CD8-positive, alpha-beta memory T cell (primary cell): ENCODE data around the gene FBXO28. TPM values are rescaled to one million over a fixed set of nuclear protein-coding genes. Genes with fewer than 3 reads are reported as not detected.
A peak's percentile ranks its signal among the peaks of the same experiment; 100 is the strongest.

Source experiments
- CTCF ChIA-PET: fragments of 350-600 bp; sonication (Branson Sonifier 250); formaldehyde crosslinking; loops from one replicate; lab custom pipeline; 2021; ENCODE audit warnings: antibody characterized with exemption; lab: Charles Lee
- POLR2A ChIA-PET: fragments of 350-600 bp; sonication (Branson Sonifier 250); formaldehyde crosslinking; loops from one replicate; lab custom pipeline; 2021; ENCODE audit warnings: antibody characterized with exemption; lab: Charles Lee
- DNase-seq, 5 donors: peaks; one replicate each; pipeline versions ENCODE4 v3.0.0 to v3.0.0-alpha.2; 2020 to 2022; ENCODE audit warnings: mixed read lengths in 1 of 5
- H3K27ac ChIP-seq: one replicate; pipeline ENCODE4 v1.7.0; 2013; ENCODE audit warnings: low read depth, mild to moderate bottlenecking, low read length, moderate library complexity
- H3K27me3 ChIP-seq: 2 replicates; pipeline ENCODE4 v1.7.0; 2013; ENCODE audit warnings: low read length, mild to moderate bottlenecking; ENCODE audit not compliant: insufficient read depth, poor library complexity, severe bottlenecking
- H3K36me3 ChIP-seq: 2 replicates; pipeline ENCODE4 v1.7.0; 2013; ENCODE audit warnings: mild to moderate bottlenecking, low read length, moderate library complexity; ENCODE audit not compliant: insufficient read depth
- H3K4me1 ChIP-seq: 2 replicates; pipeline ENCODE4 v1.7.0; 2013; ENCODE audit warnings: mild to moderate bottlenecking, low read length, moderate library complexity; ENCODE audit not compliant: insufficient read depth
- H3K4me3 ChIP-seq: 2 replicates; pipeline ENCODE4 v1.7.0; 2013; ENCODE audit warnings: mild to moderate bottlenecking, low read length
- H3K9me3 ChIP-seq: 2 replicates; pipeline ENCODE4 v1.7.0; 2013; ENCODE audit warnings: mild to moderate bottlenecking, low read length
- H3K27ac Mint-ChIP-seq, 8 donors: one replicate each; pipeline ENCODE4 v1.8.0; 2020 to 2021; ENCODE audit warnings: mixed read lengths in 8 of 8, mild to moderate bottlenecking in 6 of 8, inconsistent platforms in 3 of 8, moderate library complexity in 3 of 8
- H3K27me3 Mint-ChIP-seq, 2 donors: one replicate each; pipeline ENCODE4 v1.8.0; 2020 to 2021; ENCODE audit warnings: mixed read lengths in 2 of 2, mild to moderate bottlenecking in 1 of 2, moderate library complexity in 1 of 2
- H3K36me3 Mint-ChIP-seq, 3 donors: one replicate each; pipeline ENCODE4 v1.8.0; 2020 to 2021; ENCODE audit warnings: mixed read lengths in 3 of 3, inconsistent platforms in 1 of 3, mild to moderate bottlenecking in 1 of 3
- H3K4me1 Mint-ChIP-seq, 3 donors: one replicate each; pipeline ENCODE4 v1.8.0; 2020 to 2021; ENCODE audit warnings: mixed read lengths in 3 of 3, inconsistent platforms in 1 of 3, mild to moderate bottlenecking in 1 of 3
- H3K4me3 Mint-ChIP-seq, 7 donors: one replicate each; pipeline ENCODE4 v1.8.0; 2020 to 2021; ENCODE audit warnings: mixed read lengths in 7 of 7, mild to moderate bottlenecking in 6 of 7, moderate library complexity in 4 of 7, inconsistent platforms in 2 of 7
- H3K9me3 Mint-ChIP-seq, 5 donors: one replicate each; pipeline ENCODE4 v1.8.0; 2020 to 2022; ENCODE audit warnings: mixed read lengths in 5 of 5, mild to moderate bottlenecking in 3 of 5, moderate library complexity in 2 of 5, inconsistent platforms in 1 of 5
- polyA plus RNA-seq: library from polyadenylated mRNA; unstranded; fragments of 300-500 nt; fragmentation: Illumina TruSeq; gene quantifications from one replicate; pipeline ENCODE4 v1.2.3, GENCODE V29; 2021
- total RNA-seq, 2 experiments: library from RNA; stranded (reverse); gene quantifications; one replicate each; pipeline ENCODE4 v1.2.3, GENCODE V29; 2021

The FBXO28 gene
- total and polyA plus RNA-seq, 3 experiments from 2014 or later = 16.8 to 32.2 (median 31.6) TPM

GRCh38 chr1:224137518-224137917, 23.6 kb downstream of the FBXO28 start:
- Mint-ChIP-seq H3K4me3 (no peak overlapping the region), H3K9me3 (no peaks in the 10 kb centered on the region), H3K27ac (no peak overlapping the region), H3K36me3 (peaks cover 0 to 68% (median 4%) of the 10 kb centered on the region in 3 donors), H3K27me3 (no peaks in the 10 kb centered on the region), H3K4me1 (no peaks in the 10 kb centered on the region)
- Histone ChIP-seq H3K4me3 (no peak overlapping the region), H3K9me3 (no peaks in the 10 kb centered on the region), H3K27ac (no peak overlapping the region), H3K36me3 (peaks cover 15% of the 10 kb centered on the region), H3K4me1 (no peaks in the 10 kb centered on the region), H3K27me3 (no peaks in the 10 kb centered on the region)
- ChIA-PET POLR2A (no interaction called here), CTCF (interaction anchor here (1.4 kb wide), 1 partner anchor 14 kb away, joined by 3 read pairs; no protein-coding TSS in a partner anchor)
- no peak for DNase-seq

GRCh38 chr1:224138198-224138597, 24.3 kb downstream of the FBXO28 start:
- ChIA-PET CTCF (no interaction called here), POLR2A (no interaction called here)
- no peak overlapping the region for H3K27ac Mint-ChIP-seq

GRCh38 chr1:224141693-224142092, 27.8 kb downstream of the FBXO28 start:
- peaks cover 0 to 2% (median 0%) of the 10 kb centered on the region in 3 donors for H3K4me1 Mint-ChIP-seq
- no peak for DNase-seq
- no peaks in the 10 kb centered on the region for H3K9me3 Mint-ChIP-seq
- H3K36me3 Mint-ChIP-seq = peaks cover 0 to 56% (median 6%) of the 10 kb centered on the region in 3 donors
- H3K4me1 ChIP-seq = no peaks in the 10 kb centered on the region
- H3K36me3 ChIP-seq = peaks cover 7% of the 10 kb centered on the region
- no peak overlapping the region for H3K4me3 Mint-ChIP-seq
- no peak overlapping the region for H3K4me3 ChIP-seq
- H3K27me3 Mint-ChIP-seq = no peaks in the 10 kb centered on the region
- no peaks in the 10 kb centered on the region for H3K9me3 ChIP-seq
- H3K27ac Mint-ChIP-seq = no peak overlapping the region
- H3K27me3 ChIP-seq = no peaks in the 10 kb centered on the region
- ChIA-PET CTCF (interaction anchor here (0.9 kb wide), 1 partner anchor 37 kb away, joined by 3 read pairs; no protein-coding TSS in a partner anchor), POLR2A (no interaction called here)
- H3K27ac ChIP-seq = no peak overlapping the region

More at GRCh38 chr1:224138198-224138597, 24.3 kb downstream of the FBXO28 start:
- H3K9me3 ChIP-seq = no peaks in the 10 kb centered on the region
- no peak overlapping the region for H3K4me3 ChIP-seq
- H3K36me3 ChIP-seq = peaks cover 8% of the 10 kb centered on the region
- Mint-ChIP-seq H3K36me3 (peaks cover 0 to 64% (median 4%) of the 10 kb centered on the region in 3 donors), H3K27me3 (no peaks in the 10 kb centered on the region), H3K4me3 (no peak overlapping the region), H3K9me3 (no peaks in the 10 kb centered on the region), H3K4me1 (peaks cover 0 to under 1% (median 0%) of the 10 kb centered on the region in 3 donors)
- H3K4me1 ChIP-seq = no peaks in the 10 kb centered on the region
- no peak for DNase-seq
- H3K27me3 ChIP-seq = no peaks in the 10 kb centered on the region
- H3K27ac ChIP-seq = no peak overlapping the region

GRCh38 chr1:224149709-224150108, 35.8 kb downstream of the FBXO28 start:
- Mint-ChIP-seq H3K4me1 (peaks cover 15 to 23% (median 15%) of the 10 kb centered on the region in 3 donors), H3K27ac (peak overlapping the region in 6 of 8 donors; percentile 7 to 58 (median 16)), H3K9me3 (no peaks in the 10 kb centered on the region), H3K4me3 (no peak overlapping the region), H3K36me3 (peaks cover 0 to 35% (median 8%) of the 10 kb centered on the region in 3 donors), H3K27me3 (no peaks in the 10 kb centered on the region)
- POLR2A ChIA-PET = no interaction called here
- Histone ChIP-seq H3K27me3 (no peaks in the 10 kb centered on the region), H3K4me1 (no peaks in the 10 kb centered on the region), H3K27ac (no peak overlapping the region), H3K4me3 (no peak overlapping the region), H3K9me3 (no peaks in the 10 kb centered on the region), H3K36me3 (no peaks in the 10 kb centered on the region)
- DNase-seq = no peak
- CTCF ChIA-PET = no interaction called here

- Mint-ChIP-seq H3K9me3 (no peaks in the 10 kb centered on the region), H3K4me3 (no peak overlapping the region), H3K4me1 (peaks cover 15 to 23% (median 15%) of the 10 kb centered on the region in 3 donors), H3K36me3 (peaks cover 0 to 37% (median 5%) of the 10 kb centered on the region in 3 donors), H3K27ac (peak overlapping the region in 6 of 8 donors; percentile 0 to 81 (median 36)), H3K27me3 (no peaks in the 10 kb centered on the region)
- ChIA-PET POLR2A (no interaction called here), CTCF (interaction anchor here (1.1 kb wide), 1 partner anchor 14 kb away, joined by 3 read pairs; no protein-coding TSS in a partner anchor)
- no peaks in the 10 kb centered on the region for H3K27me3 ChIP-seq
- H3K36me3 ChIP-seq = no peaks in the 10 kb centered on the region
- no peak overlapping the region for H3K4me3 ChIP-seq
- no peaks in the 10 kb centered on the region for H3K9me3 ChIP-seq
- no peak for DNase-seq
- H3K4me1 ChIP-seq = no peaks in the 10 kb centered on the region
- no peak overlapping the region for H3K27ac ChIP-seq
Observed at GRCh38 chr1:224151117-224151516, 37.2 kb downstream of the FBXO28 start.

- no peak overlapping the region for H3K27ac Mint-ChIP-seq
- H3K36me3 ChIP-seq = peaks cover 11% of the 10 kb centered on the region
- H3K27ac ChIP-seq = no peak overlapping the region
- DNase-seq = no peak
- peaks cover 0 to 53% (median 11%) of the 10 kb centered on the region in 3 donors for H3K36me3 Mint-ChIP-seq
- no peaks in the 10 kb centered on the region for H3K4me1 ChIP-seq
- no peaks in the 10 kb centered on the region for H3K27me3 Mint-ChIP-seq
- H3K9me3 Mint-ChIP-seq = no peaks in the 10 kb centered on the region
- POLR2A ChIA-PET = interaction anchor here (0.6 kb wide), 1 partner anchor 793 kb away, joined by 7 read pairs; the partner anchor contains the start of gene SUSD4
- no peaks in the 10 kb centered on the region for H3K9me3 ChIP-seq
- H3K4me3 ChIP-seq = no peak overlapping the region
- no peak overlapping the region for H3K4me3 Mint-ChIP-seq
- CTCF ChIA-PET = no interaction called here
- H3K27me3 ChIP-seq = no peaks in the 10 kb centered on the region
- H3K4me1 Mint-ChIP-seq = peaks cover 0 to under 1% (median 0%) of the 10 kb centered on the region in 3 donors
Observed at GRCh38 chr1:224157316-224157715, 43.4 kb downstream of the FBXO28 start.

- Histone ChIP-seq H3K36me3 (peaks cover 11% of the 10 kb centered on the region), H3K27ac (peak overlapping the region; percentile 14), H3K9me3 (no peaks in the 10 kb centered on the region), H3K4me1 (no peaks in the 10 kb centered on the region), H3K4me3 (no peak overlapping the region), H3K27me3 (no peaks in the 10 kb centered on the region)
- Mint-ChIP-seq H3K36me3 (peaks cover 0 to 44% (median 11%) of the 10 kb centered on the region in 3 donors), H3K9me3 (no peaks in the 10 kb centered on the region), H3K4me1 (no peaks in the 10 kb centered on the region), H3K27ac (no peak overlapping the region), H3K4me3 (no peak overlapping the region), H3K27me3 (no peaks in the 10 kb centered on the region)
- ChIA-PET CTCF (interaction anchor here (1.4 kb wide), 1 partner anchor 43 kb away, joined by 3 read pairs; no protein-coding TSS in a partner anchor), POLR2A (no interaction called here)
- no peak for DNase-seq
Observed at GRCh38 chr1:224159541-224159940, 45.6 kb downstream of the FBXO28 start.

- no peak overlapping the region for H3K4me3 Mint-ChIP-seq
- Histone ChIP-seq H3K27ac (peak overlapping the region; percentile 14), H3K4me1 (no peaks in the 10 kb centered on the region), H3K4me3 (no peak overlapping the region), H3K27me3 (no peaks in the 10 kb centered on the region), H3K9me3 (no peaks in the 10 kb centered on the region), H3K36me3 (peaks cover 11% of the 10 kb centered on the region)
- ChIA-PET POLR2A (no interaction called here), CTCF (no interaction called here)
- H3K27ac Mint-ChIP-seq = no peak overlapping the region
- H3K4me1 Mint-ChIP-seq = no peaks in the 10 kb centered on the region
- H3K27me3 Mint-ChIP-seq = no peaks in the 10 kb centered on the region
- H3K36me3 Mint-ChIP-seq = peaks cover 0 to 44% (median 11%) of the 10 kb centered on the region in 3 donors
- DNase-seq = no peak
- H3K9me3 Mint-ChIP-seq = no peaks in the 10 kb centered on the region
Observed at GRCh38 chr1:224160171-224160682, 46.3 kb downstream of the FBXO28 start.
